Liver (tissue), 3 donors: ENCODE measurements around the gene PCNA.

Experiments used
- CTCF ChIP-seq: fragments of 150-350 bp; IDR thresholded peaks from 2 replicates; pipeline ENCODE4 v1.5.1; 2017; ENCODE audit warnings: improper control_type of control experiment, low read depth, low read length; ENCODE audit not compliant: missing input control
- GABPA ChIP-seq, 2 donors: IDR thresholded peaks in 1 of 2; conservative IDR thresholded peaks in 1 of 2; 2 replicates each; pipeline ENCODE4 v1.6.1; 2016; ENCODE audit warnings: antibody characterized with exemption in 2 of 2, mild to moderate bottlenecking in 1 of 2, moderate library complexity in 1 of 2
- HNF4G ChIP-seq: IDR thresholded peaks from 2 replicates; pipeline ENCODE4 v1.6.1; 2016; ENCODE audit warnings: antibody characterized with exemption
- JUND ChIP-seq, 2 donors: IDR thresholded peaks; 2 replicates each; pipeline ENCODE4 v1.6.1; 2016; ENCODE audit warnings: antibody characterized with exemption in 2 of 2
- NR2F2 ChIP-seq: IDR thresholded peaks from 2 replicates; pipeline ENCODE4 v1.6.1; 2016; ENCODE audit warnings: antibody characterized with exemption
- RAD21 ChIP-seq, 2 donors: IDR thresholded peaks; 2 replicates each; pipeline ENCODE4 v1.6.1; 2016; ENCODE audit warnings: antibody characterized with exemption in 2 of 2, mild to moderate bottlenecking in 2 of 2
- SP1 ChIP-seq: IDR thresholded peaks from 2 replicates; pipeline ENCODE4 v1.6.1; 2018; ENCODE audit warnings: antibody characterized with exemption, mild to moderate bottlenecking
- TAF1 ChIP-seq: conservative IDR thresholded peaks from 2 replicates; pipeline ENCODE4 v1.6.1; 2016; ENCODE audit warnings: antibody characterized with exemption, mild to moderate bottlenecking
- YY1 ChIP-seq: IDR thresholded peaks from 2 replicates; pipeline ENCODE4 v1.6.1; 2016; ENCODE audit warnings: antibody characterized with exemption, mild to moderate bottlenecking
- TF ChIP-seq, protein P1 (sequence below): IDR thresholded peaks from 2 replicates; pipeline ENCODE4 v1.6.1; 2016; ENCODE audit warnings: antibody characterized with exemption, mild to moderate bottlenecking
- donor health status: healthy.
- donor health status: healthy.

- TF ChIP-seq CTCF (no peak), GABPA (IDR thresholded peaks at IDR 0.05 in 1 of 2, conservative IDR thresholded peaks at IDR 0.05 in 1 of 2) (no peak), RAD21 (IDR thresholded peaks at IDR 0.05) (no peak), SP1 (no peak), YY1 (no peak), TAF1 (no peak), NR2F2 (no peak), HNF4G (no peak), JUND (IDR thresholded peaks at IDR 0.05) (no peak)
- TF ChIP-seq, protein P1, sequence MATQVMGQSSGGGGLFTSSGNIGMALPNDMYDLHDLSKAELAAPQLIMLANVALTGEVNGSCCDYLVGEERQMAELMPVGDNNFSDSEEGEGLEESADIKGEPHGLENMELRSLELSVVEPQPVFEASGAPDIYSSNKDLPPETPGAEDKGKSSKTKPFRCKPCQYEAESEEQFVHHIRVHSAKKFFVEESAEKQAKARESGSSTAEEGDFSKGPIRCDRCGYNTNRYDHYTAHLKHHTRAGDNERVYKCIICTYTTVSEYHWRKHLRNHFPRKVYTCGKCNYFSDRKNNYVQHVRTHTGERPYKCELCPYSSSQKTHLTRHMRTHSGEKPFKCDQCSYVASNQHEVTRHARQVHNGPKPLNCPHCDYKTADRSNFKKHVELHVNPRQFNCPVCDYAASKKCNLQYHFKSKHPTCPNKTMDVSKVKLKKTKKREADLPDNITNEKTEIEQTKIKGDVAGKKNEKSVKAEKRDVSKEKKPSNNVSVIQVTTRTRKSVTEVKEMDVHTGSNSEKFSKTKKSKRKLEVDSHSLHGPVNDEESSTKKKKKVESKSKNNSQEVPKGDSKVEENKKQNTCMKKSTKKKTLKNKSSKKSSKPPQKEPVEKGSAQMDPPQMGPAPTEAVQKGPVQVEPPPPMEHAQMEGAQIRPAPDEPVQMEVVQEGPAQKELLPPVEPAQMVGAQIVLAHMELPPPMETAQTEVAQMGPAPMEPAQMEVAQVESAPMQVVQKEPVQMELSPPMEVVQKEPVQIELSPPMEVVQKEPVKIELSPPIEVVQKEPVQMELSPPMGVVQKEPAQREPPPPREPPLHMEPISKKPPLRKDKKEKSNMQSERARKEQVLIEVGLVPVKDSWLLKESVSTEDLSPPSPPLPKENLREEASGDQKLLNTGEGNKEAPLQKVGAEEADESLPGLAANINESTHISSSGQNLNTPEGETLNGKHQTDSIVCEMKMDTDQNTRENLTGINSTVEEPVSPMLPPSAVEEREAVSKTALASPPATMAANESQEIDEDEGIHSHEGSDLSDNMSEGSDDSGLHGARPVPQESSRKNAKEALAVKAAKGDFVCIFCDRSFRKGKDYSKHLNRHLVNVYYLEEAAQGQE: no peak
Measured at GRCh38 chr20:5118220-5119142, 1.3 kb downstream of the PCNA start.
